ENCODE results near the gene FOXC1.

FOXC1 gene

GRCh38 chr6:1643830-1644445, 34.2 kb downstream of the FOXC1 start:
- no peak for DNase-seq (ENCODE audit: low spot score)

DNA sequence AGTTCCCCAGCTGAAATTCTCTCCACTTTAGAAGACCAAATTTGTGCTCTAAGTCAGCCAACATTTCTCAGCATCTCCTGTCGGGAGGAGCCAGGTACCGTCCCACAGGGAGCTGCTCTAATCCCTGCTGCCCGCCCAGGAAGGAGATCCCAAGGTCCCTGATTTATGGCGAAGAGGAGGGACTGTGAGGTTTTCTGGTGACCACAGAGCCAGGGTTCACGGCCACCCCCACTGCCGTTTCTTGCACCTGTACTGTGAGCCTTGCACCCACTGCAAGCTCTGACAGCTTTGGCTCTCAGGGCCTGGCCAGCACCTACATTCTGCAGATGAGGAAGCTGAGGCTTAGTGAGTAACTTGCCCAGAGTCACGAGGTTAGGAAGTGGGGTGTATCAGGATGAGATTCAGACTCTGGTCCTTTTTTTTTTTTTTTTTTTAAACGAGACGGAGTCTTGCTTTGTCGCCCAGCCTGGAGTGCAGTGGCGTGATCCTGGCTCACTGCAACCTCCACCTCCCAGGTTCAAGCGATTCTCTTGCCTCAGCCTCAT, 34.9 kb downstream of the FOXC1 start:
- no peak for DNase-seq (ENCODE audit: low spot score)

- DNase-seq (ENCODE audit: low spot score) = no peak
These were observed 35.9 kb downstream of the FOXC1 start for GRCh38 chr6:1645466-1646185.

- DNase-seq (ENCODE audit: low spot score) = no peak
These were observed 41.6 kb downstream of the FOXC1 start for GRCh38 chr6:1651362-1651761.

DNA sequence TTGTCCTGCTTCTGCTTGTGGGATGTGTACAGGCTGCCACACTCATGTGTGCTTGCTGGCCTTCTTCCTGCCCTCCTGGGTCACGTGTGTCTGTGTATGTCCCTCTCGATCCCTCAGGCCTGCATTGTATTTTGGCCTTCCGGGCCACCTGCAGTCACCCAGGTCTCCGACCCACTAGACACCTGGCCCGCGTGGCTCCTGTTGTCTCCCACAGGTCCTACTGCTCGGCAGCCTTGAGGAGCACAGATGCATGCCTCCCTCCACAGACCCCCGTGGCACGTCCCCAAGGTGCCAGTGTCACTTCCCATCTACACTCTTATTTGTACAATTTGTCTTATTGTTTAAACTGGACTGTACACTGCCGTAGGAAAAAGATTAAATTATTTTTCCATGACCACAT, 43.1 kb downstream of the FOXC1 start:
- DNase-seq (ENCODE audit: low spot score) = no peak

DNA sequence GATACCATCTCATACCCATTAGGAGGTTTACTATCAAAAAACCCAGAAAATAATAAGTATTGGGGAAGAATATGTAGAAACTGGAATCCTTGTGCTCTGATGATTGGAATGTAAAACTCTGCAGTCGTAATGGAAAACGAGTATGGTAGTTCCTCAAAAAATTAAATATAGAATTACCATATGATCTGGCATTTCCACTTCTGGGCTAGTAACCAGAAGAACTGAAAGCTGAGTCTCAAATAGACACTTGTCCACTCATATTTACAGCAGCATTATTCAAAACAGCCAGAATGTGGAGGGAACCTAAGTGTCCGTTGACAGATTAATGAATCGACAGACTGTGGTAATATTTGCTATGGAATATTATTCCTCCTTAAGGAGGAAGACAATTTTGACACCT, 44.3 kb downstream of the FOXC1 start:
- no peak for DNase-seq (ENCODE audit: low spot score)

DNA sequence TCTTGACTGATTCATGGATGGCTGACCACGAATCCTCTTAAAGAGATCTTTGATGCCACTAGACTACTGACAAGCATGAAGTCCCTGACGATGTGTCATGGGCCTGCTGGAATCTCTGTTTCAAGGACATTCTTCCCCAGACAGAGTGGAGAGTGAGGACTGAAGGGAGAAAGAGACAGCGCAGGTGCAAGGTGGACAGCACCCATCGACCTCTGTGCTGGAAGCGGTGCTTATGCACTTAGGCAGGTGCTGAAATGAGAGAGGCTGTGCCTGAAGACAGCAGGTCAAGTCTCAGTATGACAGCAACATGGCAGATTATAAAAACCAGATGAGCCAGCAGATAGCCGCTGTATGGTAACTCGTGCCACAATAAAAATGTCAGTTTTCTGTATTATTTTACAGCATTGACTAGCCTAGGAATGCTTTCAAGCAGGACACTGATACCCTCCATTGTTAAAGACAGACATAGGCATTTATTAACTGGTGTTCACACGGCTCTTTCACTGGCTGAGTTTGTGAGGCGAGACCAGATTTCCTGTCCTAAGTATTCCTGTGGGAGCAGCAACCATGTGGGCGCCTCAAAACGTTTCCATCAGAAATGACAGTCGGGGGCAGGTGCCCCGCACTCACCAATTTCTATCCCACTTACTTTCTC, 47.5 kb downstream of the FOXC1 start:
- DNase-seq (ENCODE audit: low spot score) = no peak

DNA sequence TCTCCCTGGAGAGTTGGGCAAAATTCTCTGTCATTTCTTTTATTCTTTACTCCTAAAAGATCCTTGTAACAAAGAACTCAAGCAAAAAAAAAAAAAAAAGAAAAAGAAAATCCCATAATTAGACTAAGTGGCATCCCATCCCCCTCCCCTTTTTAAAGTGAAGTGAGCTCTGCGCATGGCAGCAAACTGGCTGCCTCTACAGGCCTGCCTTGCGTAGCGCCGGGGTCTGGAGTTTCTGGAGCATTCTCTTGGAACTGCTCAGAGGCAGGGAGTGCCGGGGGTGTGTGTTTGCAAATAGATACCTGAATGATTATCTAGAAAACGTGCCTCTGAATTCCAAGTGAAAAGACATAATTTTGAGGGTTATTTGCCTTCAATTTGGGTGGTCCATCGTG, 48.1 kb downstream of the FOXC1 start:
- no peak for DNase-seq (ENCODE audit: low spot score)

DNA sequence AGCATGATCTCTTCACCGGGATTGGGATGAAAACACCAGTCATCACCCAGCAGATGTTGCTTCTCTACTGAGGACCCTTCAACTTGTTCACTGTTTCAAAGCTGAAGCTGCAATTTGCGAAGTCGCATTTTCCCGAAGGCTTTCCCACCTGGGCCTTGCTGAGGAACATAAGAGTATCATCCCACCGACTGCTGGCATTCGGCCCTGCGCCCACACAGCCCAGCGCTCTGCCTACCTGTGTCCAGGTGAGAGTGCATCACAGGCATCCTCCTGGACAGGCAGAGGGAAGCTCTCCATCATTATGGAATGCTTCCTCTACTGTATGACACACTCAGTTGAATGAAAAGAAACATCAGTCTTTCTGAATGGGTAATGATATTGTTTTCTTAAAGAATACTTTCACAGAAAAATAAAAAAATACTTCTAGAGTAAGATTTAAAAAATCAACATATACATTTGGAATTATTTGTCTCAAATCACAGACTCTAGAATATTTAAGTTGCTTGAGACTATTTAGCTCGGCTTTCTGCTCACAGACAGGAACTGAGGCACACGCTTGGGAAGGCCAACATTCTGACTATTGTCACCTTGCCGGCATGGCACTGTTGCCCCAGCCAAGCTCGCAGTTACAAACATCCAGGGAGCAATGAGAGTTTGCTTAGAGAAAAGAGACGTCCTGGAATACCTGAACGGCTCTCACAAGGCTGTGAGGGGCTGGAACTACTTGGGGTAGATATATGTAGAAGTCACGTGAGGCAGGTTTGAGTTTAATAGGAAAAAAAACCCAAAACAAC, 48.7 kb downstream of the FOXC1 start:
- no peak for DNase-seq (ENCODE audit: low spot score)

GRCh38 chr6:1659816-1660215, 50.1 kb downstream of the FOXC1 start:
- no peak for DNase-seq (ENCODE audit: low spot score)

GRCh38 chr6:1662534-1662933, 52.8 kb downstream of the FOXC1 start:
- DNase-seq (ENCODE audit: low spot score) = no peak
